NCI-H2029 (cell line): ENCODE data around the gene AXIN1.
"Not testable (repeated sequence)": the region's sequence is repeated elsewhere in the genome, so short reads cannot be mapped to it uniquely, and the experiment has no call there.

ENCODE experiments used
- DNase-seq: peaks from one replicate; lab custom pipeline; 2025; lab: John Stamatoyannopoulos, UW

The AXIN1 gene

DNA sequence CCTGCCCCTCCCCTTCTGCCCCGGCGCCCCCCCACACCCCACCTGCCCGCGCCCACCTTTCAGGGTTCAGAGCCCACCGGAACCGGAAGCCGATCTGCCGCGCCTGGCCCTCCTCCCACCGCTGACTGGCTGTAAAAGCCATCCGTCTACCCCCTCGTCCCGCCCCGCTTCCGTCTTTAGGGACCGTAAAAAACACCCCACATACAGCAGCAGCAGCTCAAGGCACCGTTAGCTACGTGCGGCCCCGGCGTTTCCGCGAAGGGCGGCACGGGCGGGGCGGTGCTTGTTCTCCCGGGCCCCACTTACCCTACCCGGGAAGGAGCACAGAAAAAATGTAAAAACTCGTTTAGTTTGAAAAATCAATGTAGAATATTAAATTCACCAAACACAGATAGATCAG, 17.9 kb upstream of the AXIN1 start, which contains the start of gene MRPL28:
Gene MRPL28 (minus strand): TSS at position 96 of the 400 bp plus-strand sequence. CDS start 320 bp downstream, outside the sequence.
- peak; percentile 91 for DNase-seq

GRCh38 chr16:369866-370436, 17.4 kb upstream of the AXIN1 start:
- DNase-seq, result no peak

DNA sequence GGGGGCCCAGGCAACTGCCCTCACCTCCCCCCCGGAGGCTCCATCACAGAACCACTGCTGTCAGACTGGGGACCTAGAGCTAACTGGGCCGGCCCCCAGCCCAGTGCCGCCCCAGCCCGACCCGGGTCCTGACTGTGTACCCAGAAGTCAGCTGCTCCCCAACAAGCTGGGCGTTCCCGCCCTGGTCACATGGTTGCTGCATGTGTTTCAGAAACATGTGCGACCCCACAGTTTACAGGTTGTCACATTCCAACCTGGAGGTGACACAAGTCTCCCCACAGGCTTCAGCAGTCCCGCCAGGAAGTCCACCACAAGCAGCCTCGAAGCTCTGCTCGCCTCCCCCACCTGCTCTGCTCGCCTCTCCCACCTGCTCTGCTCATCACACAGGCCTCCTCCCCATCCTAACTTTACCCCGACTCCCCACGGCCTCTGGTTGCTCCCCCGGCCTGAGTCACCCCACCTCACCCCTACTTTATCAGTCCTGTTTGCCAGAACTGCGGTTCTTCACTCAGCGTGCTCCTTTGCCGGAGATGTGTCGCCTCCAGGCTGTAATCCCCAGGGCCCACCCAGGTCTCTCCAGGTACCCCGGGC, 16.8 kb upstream of the AXIN1 start:
- DNase-seq, result no peak

DNA sequence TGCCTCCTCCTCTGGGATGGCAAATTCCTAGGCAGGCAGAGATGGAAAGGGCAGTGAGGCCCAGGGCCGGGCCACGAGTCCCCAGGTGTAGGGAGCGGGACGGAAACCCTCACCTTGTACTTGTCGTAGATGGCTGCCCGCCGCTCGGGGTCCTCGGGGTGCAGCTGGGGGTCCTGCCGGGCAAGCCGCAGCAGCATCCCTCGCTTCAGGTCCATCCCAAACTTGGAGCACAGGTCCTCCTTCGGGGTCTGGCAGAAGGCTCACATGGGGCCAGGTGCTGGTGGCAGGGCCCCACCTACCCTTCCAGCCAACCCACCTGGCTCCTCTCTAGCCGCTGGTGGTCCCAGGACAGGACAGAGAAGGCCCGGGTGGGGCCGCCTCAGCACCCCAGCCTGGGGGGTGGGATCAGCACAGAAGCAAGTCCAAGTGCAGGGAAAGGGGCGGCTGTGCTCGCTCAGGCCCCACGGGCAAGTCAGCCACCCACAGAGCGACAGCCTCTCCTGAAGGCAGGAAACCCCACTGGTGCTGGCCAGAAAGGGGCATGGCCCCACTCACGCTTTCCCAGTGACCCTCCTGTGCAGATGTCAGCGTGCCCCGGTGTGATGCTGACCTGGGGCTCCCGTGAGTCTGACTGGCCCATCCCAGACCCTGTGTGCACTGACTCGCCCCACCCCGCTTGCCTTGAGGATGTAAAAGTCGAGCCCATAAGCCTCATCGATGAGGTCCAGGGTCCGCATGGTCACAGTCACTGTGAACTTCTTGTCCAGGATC, 16.1 kb upstream of the AXIN1 start:
- DNase-seq, result no peak

DNA sequence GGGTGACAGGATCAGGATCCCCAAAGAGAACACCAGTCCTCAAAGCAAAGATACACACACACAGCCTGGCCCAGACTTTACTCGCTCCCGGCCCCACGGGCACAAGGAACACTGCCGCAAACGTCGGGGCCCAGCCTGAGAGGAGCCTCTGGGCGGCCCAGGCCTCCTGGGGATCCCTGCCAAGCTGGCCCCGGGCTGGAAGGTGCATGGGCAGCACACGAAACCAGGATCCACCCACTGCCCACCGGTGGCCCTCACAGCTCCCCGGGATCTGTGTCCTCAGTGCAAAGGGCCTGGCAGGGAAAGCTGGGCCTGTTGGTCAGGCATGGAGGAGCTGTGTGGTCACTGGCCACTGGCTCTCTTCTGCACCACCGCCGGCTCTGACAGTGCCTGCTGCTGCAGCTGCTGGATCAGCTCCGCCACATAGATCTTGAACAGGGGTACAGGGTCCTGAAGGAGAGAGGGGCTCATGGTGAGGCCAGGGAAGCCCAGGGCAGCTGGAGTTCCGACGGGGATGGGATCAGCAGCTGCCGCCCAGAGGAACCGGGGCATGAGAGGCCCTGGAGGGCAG, 14.9 kb upstream of the AXIN1 start:
- no peak for DNase-seq

GRCh38 chr16:366476-366875, 14.0 kb upstream of the AXIN1 start:
- DNase-seq, result no peak

DNA sequence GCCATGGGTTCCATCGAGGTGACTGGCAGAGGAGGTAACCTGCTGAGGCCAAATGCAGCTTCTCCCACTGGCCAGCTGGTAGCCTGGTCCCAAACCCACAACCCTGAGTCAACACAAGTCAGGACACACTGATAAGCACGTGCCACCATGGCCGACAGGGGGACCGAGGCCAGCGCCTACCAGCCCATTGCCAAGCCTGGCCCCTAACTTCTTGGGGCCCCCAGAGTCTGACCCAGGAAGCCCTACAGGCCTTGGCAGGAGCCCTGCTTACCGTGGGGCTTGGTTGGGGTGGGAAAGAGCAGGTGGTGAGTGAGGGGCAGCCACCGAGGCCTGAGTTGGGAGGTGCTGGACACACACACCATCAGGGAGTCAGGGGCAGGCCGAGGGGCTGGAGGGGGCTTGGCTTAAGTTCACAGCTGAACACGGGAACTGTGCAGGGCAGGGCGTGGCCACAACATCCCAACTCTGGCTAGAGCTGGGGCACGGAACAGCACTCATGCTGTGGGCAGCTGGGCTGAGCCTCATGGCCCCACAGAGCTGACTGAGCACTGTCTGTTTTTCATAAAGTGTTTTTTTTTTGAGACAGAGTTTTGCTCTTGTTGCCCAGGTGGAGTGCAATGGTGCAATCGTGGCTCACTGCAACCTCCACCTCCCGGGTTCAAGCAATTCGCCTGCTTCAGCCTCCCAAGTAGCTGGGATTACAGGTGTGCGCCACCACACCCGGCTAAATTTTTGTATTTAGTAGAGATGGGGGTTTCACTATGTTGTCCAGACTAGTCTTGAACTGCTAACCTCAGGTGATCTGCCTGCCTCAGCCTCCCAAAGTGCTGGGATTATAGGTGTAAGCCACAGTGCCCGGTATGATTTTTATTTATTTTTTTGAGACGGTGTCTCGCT, 12.3 kb upstream of the AXIN1 start:
- no peak for DNase-seq

DNA sequence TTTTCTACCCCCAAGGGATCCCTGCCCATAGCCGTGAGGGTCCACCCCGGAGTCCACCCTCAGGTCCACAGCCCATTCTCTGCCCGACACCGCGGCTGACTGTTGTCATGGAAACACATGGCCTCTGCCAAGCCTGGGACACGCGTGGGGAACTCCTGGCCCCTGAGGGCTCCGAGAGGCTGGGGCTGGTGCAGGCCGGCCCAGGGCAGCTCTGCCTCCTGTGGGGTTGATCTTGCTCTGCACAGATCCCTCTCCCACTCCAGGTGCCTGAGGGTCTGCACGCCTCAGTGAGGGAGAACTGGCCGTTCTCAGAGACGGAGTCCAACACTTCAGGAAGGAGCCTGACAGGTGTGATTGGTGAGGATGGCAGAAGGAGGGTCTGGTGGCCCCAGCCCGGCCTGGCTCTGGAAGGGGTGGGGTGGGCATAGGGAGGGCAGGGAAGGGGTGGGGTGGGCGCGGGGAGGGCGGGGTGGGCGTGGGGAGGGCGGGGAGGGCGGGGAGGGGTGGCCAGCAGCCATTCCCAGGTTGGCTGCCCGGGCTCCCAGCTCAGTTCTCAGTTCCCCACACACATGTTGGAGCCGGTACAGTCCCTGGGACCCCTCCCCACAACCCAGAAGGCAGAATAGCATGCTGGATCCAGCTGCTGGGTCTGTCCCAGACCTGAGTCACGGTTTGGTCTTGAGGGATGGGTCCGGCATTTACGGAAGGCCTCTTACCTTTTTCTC, 11.4 kb upstream of the AXIN1 start:
- no peak for DNase-seq

DNA sequence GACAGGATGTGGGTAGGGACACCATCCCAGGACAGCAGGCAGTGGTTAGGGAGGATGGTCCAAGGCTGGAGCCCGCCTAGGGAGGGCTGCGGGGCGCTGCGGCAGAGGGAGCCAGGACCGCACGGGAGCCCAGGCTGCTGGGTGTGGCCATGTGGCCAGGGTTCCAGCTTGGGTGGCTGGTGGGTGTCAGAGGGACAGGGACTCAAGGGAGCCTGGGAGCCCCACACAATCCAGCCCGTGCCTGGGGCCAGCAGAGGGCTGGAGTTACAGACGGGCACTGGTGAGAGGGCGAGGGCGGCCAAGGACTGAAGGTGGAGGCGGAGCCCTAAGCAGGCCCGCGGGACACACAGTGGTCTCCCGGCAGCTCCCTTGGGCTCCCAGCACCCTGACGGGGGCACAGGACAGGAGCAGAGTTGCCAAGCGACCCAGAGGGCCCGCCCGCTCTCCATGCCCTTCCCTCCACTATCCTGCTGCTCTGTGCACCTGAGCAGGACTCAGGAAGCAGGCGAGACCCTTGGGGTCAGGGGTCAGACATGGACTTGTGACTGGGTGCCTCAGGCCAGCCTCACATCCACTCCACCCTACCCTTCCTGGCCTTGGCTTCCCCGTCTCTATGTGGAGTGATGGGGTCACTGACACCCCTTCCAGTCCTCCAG, 10.7 kb upstream of the AXIN1 start:
- no peak for DNase-seq

DNA sequence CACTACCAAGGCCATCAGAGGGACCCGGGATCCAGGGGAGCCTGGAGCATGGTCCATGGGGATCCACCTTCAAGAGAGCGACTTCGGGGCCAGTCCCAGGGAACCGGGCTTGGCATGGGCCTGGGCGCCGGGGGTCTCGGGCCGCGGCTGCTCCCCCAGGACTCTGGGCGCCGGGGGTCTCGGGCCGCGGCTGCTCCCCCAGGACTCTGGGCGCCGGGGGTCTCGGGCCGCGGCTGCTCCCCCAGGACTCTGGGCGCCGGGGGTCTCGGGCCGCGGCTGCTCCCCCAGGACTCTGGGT, 10.1 kb upstream of the AXIN1 start:
- not testable (repeated sequence) for DNase-seq

DNA sequence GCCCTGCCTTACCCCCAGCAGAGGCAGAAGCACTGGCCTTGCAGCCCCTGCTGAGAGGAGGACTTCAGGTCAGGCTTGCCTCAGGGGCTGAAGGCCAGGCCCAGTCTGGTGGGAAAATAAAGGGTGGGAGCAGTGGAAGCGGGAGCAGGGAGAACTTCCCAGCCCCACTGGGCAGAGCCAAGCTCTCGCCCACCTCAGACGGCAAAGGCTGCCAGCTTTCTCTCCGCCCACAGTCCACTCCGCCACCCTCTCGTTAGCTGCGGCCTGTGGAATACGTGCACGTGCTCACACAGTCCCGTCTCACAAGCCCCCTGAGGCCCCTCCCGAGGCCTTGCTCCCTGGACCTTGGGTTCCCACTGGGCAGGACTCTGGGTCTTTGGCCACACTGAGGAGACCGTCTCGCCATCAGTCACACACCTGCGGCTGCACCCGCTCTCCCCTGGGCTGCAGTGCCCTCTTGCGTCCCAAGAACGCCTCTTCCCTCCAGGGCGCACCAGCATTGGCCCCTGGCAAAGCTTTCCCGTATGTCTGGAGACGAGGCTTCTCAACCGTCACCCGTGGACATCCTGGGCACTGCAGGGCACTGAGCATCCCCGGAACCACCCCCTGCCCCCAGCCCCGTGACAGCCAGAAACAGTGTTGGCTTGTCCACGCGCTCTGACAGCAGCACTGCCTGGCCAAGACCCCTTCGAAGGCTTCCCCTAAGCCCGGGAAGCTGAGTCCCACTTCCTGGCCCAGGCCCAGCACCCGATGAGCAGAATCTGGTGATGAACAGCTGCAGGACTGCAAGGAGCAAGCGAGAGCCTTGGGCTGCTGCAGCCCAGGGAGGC, 9.6 kb upstream of the AXIN1 start:
- peak; percentile 59 for DNase-seq

DNA sequence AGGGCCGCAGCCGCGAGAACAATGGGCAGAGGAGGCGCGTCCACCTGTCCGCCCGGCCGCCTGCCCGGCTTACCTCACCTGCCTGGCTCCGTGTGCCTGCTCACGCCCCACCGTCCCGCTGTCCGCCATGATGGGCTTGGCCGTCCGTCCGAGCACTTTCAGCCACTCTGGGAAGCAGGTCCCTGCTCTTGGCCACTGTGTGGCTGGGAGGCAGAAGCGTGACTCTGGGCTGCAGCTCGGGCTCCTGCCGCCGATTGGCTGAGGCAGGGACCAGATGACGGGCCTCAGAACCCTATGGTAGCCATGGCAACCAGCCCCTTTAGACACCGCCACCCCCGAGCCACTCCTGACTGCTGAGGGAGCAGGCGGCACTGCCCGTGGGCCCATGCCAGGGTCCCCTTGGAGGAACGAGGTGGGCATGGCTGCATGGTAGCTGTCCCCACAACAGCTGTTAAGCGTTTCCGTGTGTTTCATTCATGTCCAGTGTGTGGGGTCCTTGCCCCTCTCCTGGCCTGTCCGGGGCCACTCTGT, 8.9 kb upstream of the AXIN1 start:
- no peak for DNase-seq

DNA sequence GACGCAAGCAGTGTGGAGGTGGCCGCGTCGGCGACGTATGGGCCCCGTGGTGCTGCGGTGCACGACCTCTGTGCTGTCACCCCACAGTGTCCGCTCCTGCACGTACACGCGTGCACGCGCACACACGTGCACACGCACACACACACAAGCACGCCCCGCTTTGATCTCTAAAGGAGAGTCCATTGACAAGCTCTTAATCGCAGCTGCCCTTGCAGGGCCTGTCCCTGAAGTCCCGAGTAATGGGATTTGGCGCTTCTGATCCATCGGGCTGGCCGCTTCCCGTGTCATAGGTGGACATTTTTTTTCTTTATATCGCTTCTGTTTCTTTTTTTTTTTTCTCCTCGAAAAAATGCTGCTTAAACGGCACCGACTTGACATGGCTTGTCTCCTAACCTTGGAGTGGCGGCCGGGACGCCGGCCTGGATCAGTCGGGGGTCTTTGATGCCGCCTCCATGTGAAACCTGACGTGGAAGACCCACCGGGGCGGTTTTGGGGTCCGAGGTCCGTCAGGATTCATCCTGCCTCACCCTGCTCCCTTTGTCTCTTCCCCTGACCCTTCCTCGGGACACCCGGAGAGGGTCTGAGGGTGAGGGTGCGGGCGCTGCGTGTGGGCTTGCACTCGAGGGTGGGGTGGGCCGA, 8.3 kb upstream of the AXIN1 start:
- no peak for DNase-seq

- DNase-seq, result no peak
Measured at GRCh38 chr16:359871-360697, 7.6 kb upstream of the AXIN1 start.

DNA sequence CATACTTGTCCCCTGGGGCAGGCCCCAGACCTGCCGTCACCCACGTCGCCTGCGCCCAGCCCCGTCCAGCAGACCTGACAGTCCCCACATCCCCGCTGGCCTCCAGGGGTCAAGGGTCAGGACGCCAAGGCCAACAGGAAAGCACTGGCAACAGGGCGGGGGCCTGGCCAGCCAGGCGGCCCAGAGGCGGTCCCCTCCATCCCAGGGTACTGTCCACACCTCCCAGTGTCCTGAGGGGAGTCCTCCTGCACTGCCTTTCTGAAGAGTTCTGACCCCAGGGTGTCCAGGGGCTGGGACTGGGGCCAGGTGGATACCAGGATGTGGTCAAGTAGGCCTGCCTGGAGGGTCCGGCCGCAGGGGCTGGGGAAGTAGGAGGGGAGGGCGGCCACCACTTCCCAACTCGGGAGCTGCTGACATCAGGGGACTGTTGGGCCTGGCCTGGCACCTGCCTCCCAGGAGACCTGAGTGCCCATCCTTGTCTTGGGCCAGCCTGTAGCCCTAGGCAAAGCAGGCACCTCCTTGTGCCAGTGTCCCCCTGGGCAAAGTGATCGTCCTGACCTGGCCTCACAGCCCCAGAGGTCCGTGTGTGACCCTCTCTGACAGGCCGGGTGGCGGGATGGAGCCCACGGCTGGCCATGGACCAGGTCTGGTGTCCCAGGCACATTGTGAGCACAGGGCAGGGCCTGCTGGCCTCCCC, 6.7 kb upstream of the AXIN1 start:
- DNase-seq, result no peak

- DNase-seq, result no peak
Measured at GRCh38 chr16:356741-357140, 4.2 kb upstream of the AXIN1 start.

DNA sequence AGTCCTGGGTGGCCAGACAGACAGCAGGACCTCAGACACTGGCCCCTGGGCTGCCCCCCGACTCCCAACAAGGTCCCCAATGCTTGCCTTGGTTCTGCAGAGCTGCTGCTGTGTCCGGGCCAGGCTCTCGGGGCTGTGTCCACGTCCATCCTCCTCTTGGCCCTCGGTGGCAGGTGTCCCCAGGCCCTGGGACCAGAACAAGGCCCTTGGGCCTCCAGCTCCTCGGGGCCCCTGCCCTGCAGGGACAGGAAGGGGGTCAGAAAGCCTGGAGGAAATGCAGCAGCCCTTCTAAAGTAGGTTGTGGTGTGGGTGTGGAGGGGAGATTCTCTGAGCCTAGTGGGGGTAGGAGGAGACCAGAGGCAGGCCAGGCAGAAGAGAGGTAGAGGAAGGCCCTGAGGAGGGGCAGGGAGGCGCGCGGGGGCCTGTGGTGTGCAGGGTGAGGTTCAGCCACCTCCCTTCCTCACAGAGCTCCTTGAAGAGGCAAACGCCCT, 2.5 kb upstream of the AXIN1 start:
- no peak for DNase-seq
